A549 (cell line): ENCODE results near the gene DYNC1I1.

Experiments used
- ATOH8 ChIP-seq: fragments of 250-450 bp; sonication (Bioruptor Pico); IDR thresholded peaks from 2 replicates; pipeline ENCODE4 v1.5.0; 2020; ENCODE audit warnings: low read depth, mild to moderate bottlenecking, moderate library complexity
- CEBPB ChIP-seq, 2 experiments: fragments of >200 bp in 1 of 2; sonication (Bioruptor Twin) in 1 of 2; formaldehyde crosslinking in 1 of 2; IDR thresholded peaks; 2 replicates each; pipeline ENCODE4 v1.6.1; 2012 to 2016
- CHD2 ChIP-seq: fragments of 150-350 bp; IDR thresholded peaks from 2 replicates; pipeline ENCODE4 v1.6.1; 2014; ENCODE audit warnings: low read length; ENCODE audit not compliant: partially characterized antibody
- CTCF ChIP-seq: fragments of >200 bp; sonication (Bioruptor Twin); formaldehyde crosslinking; IDR thresholded peaks from 3 replicates; pipeline ENCODE4 v1.5.1; 2016
- EP300 ChIP-seq, 2 experiments: fragments of >200 bp; sonication (Bioruptor Twin); formaldehyde crosslinking; IDR thresholded peaks; 2 replicates in 1 of 2; 3 replicates in 1 of 2; pipeline ENCODE4 v1.6.1; 2016 to 2017
- HES2 ChIP-seq: fragments of >200 bp; sonication (Bioruptor Twin); formaldehyde crosslinking; IDR thresholded peaks from 2 replicates; pipeline ENCODE4 v1.6.1; 2016
- HMGXB4 ChIP-seq: fragments of 250-450 bp; sonication (Bioruptor Pico); IDR thresholded peaks from 2 replicates; pipeline ENCODE4 v1.5.0; 2021; ENCODE audit warnings: mild to moderate bottlenecking, moderate library complexity, borderline replicate concordance
- JUN ChIP-seq, 2 experiments: fragments of >200 bp; sonication (Bioruptor Twin); formaldehyde crosslinking; IDR thresholded peaks; 2 replicates in 1 of 2; 3 replicates in 1 of 2; pipeline ENCODE4 v1.6.1; 2016 to 2017
- MAFK ChIP-seq: fragments of 450-650 bp; IDR thresholded peaks from 2 replicates; pipeline ENCODE4 v1.6.1; 2014; ENCODE audit not compliant: partially characterized antibody
- MAX ChIP-seq: IDR thresholded peaks from 2 replicates; pipeline ENCODE4 v1.6.1; 2012
- POLR2A ChIP-seq: IDR thresholded peaks from 2 replicates; pipeline ENCODE4 v1.6.1; 2012; ENCODE audit warnings: mild to moderate bottlenecking, low read length
- RAD21 ChIP-seq, 2 experiments: fragments of >200 bp in 1 of 2; sonication (Bioruptor Twin) in 1 of 2; formaldehyde crosslinking in 1 of 2; IDR thresholded peaks in 1 of 2; conservative IDR thresholded peaks in 1 of 2; 2 replicates in 1 of 2; 3 replicates in 1 of 2; pipeline ENCODE4 v1.6.1; 2012 to 2018; ENCODE audit warnings: inconsistent platforms in 1 of 2
- REST ChIP-seq: fragments of 200-600 bp; sonication (generic); IDR thresholded peaks from 2 replicates; pipeline ENCODE4 v1.6.1; 2016; ENCODE audit warnings: antibody characterized with exemption, mild to moderate bottlenecking, moderate library complexity

- no peak for TF ChIP-seq JUN (IDR thresholded peaks at IDR 0.05)
- no peak for TF ChIP-seq CTCF
- no peak for TF ChIP-seq HMGXB4 (CRISPR knock-in tag)
- no peak for TF ChIP-seq POLR2A
- TF ChIP-seq EP300 (IDR thresholded peaks at IDR 0.05), result no peak
- no peak for TF ChIP-seq MAFK
- TF ChIP-seq MAX, result no peak
- TF ChIP-seq CEBPB (IDR thresholded peaks at IDR 0.05), result no peak
- TF ChIP-seq HES2, result no peak
- TF ChIP-seq ATOH8 (CRISPR knock-in tag), result no peak
- TF ChIP-seq REST, result no peak
- TF ChIP-seq CHD2, result no peak
- TF ChIP-seq RAD21 (conservative IDR thresholded peaks at IDR 0.05 in 1 of 2, IDR thresholded peaks at IDR 0.05 in 1 of 2), result no peak
These were observed 29.9 kb downstream of the DYNC1I1 start for GRCh38 chr7:95802270-95802669.
